Vagina (tissue), 2 donors: ENCODE measurements around the gene OTOGL. TPM values are rescaled to one million over a fixed set of nuclear protein-coding genes. Genes with fewer than 3 reads are reported as not detected.
"Not testable (repeated sequence)": the region's sequence is repeated elsewhere in the genome, so short reads cannot be mapped to it uniquely, and the experiment has no call there.

ENCODE experiments used
- DNase-seq, 2 donors: peaks; one replicate each; pipeline ENCODE4 v3.0.0-alpha.2; 2017; ENCODE audit errors: extremely low spot score in 2 of 2
- H3K27ac ChIP-seq: fragments of 200-600 bp; sonication (generic); one replicate; pipeline ENCODE4 v1.5.1; 2019
- H3K27me3 ChIP-seq: fragments of 200-600 bp; sonication (generic); one replicate; pipeline ENCODE4 v1.5.1; 2019
- H3K36me3 ChIP-seq, 2 donors: fragments of 200-600 bp; sonication (generic); one replicate each; pipeline ENCODE4 v1.5.1; 2017 to 2019
- H3K4me1 ChIP-seq: fragments of 200-600 bp; sonication (generic); one replicate; pipeline ENCODE4 v1.5.1; 2019
- H3K4me3 ChIP-seq, 2 donors: fragments of 200-600 bp; sonication (generic); 1 replicate in 1 of 2; 2 replicates in 1 of 2; pipeline ENCODE4 v1.5.1; 2016 to 2019
- H3K9me3 ChIP-seq: fragments of 200-600 bp; sonication (generic); one replicate; pipeline ENCODE4 v1.5.1; 2019
- POLR2A ChIP-seq, 2 donors: fragments of 450-650 bp; IDR thresholded peaks; one replicate each; pipeline ENCODE4 v1.6.1; 2017; ENCODE audit warnings: antibody characterized with exemption in 2 of 2, mild to moderate bottlenecking in 2 of 2, moderate library complexity in 2 of 2
- POLR2AphosphoS5 ChIP-seq, 2 donors: sonication (generic); formaldehyde crosslinking; IDR thresholded peaks; one replicate each; pipeline ENCODE4 v1.9.0; 2017; ENCODE audit warnings: antibody characterized with exemption in 2 of 2, mild to moderate bottlenecking in 2 of 2, low read depth in 1 of 2; ENCODE audit not compliant: insufficient read depth in 1 of 2
- intact Hi-C: fragments of 100-400 bp; cut with DNase I; formaldehyde crosslinking; loops from one replicate; pipeline ENCODE4 v1.15.1; 2023
- total RNA-seq: library from RNA; depleted of rRNA; stranded (reverse); fragments of >200 nt; gene quantifications from one replicate; pipeline ENCODE4 v1.2.3, GENCODE V29; 2016
- TF ChIP-seq, protein P1 (sequence below), 3 experiments: fragments of 450-650 bp in 2 of 3; fragments of 200-600 bp in 1 of 3; sonication (generic) in 1 of 3; IDR thresholded peaks; one replicate each; pipeline ENCODE4 v1.5.1; 2017 to 2019; ENCODE audit warnings: antibody characterized with exemption in 3 of 3, mild to moderate bottlenecking in 2 of 3, moderate library complexity in 2 of 3

The OTOGL gene
- total RNA-seq, 1 donor from 2014 or later = under 0.01 TPM

DNA sequence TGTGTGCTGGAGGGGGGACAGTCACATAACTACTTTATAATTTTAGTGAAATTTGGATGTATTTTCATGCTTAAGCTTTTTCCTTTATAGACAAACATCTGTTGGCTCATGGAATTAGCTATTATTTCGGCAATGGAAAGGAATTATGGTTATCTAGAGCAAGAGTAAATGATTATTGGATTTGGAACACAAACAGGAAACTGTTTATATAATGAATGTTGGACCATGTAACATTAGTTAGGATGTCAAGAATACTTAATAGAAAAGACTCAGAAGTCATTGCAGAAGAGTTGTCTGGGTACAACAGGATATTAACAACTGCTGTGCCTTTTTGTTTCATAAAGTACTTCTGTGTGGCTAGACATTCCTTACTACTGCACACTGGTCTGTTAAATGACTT is 108.7 kb downstream of the OTOGL start:
- intact Hi-C loops = no loop called here
- Histone ChIP-seq H3K36me3 (no peaks in the 10 kb centered on the region), H3K4me3 (no peak overlapping the region), H3K9me3 (no peaks in the 10 kb centered on the region), H3K4me1 (no peaks in the 10 kb centered on the region), H3K27me3 (no peaks in the 10 kb centered on the region), H3K27ac (no peak overlapping the region)
- no peak for DNase-seq
- TF ChIP-seq POLR2A (IDR thresholded peaks at IDR 0.05) = no peak
- TF ChIP-seq, protein P1, sequence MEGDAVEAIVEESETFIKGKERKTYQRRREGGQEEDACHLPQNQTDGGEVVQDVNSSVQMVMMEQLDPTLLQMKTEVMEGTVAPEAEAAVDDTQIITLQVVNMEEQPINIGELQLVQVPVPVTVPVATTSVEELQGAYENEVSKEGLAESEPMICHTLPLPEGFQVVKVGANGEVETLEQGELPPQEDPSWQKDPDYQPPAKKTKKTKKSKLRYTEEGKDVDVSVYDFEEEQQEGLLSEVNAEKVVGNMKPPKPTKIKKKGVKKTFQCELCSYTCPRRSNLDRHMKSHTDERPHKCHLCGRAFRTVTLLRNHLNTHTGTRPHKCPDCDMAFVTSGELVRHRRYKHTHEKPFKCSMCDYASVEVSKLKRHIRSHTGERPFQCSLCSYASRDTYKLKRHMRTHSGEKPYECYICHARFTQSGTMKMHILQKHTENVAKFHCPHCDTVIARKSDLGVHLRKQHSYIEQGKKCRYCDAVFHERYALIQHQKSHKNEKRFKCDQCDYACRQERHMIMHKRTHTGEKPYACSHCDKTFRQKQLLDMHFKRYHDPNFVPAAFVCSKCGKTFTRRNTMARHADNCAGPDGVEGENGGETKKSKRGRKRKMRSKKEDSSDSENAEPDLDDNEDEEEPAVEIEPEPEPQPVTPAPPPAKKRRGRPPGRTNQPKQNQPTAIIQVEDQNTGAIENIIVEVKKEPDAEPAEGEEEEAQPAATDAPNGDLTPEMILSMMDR (IDR thresholded peaks at IDR 0.05) = no peak
- TF ChIP-seq POLR2AphosphoS5 (IDR thresholded peaks at IDR 0.05; ENCODE audit: insufficient read depth in 1 of 2, low read depth in 1 of 2) = no peak

DNA sequence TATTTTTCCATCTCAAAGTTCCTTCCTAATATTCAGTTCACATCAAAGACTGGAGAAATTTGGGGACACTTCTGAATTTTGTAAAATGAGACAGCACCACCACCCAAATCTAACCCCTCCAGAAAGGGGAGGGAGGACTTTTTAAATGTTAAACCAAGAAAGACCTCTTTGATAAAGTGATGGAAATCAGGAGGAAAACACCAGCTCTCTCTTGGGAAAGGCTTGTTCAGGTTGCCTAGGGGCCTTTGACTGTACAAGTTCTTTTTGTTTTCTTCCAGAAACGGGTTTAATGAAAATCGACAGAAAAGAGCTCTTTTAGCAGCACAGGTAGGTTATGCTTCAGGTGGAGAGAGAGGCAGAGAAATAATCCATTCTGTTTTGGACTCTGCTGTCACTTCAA is 112.3 kb downstream of the OTOGL start:
- H3K4me1 ChIP-seq = no peaks in the 10 kb centered on the region
- TF ChIP-seq POLR2A (IDR thresholded peaks at IDR 0.05) (no peak), POLR2AphosphoS5 (IDR thresholded peaks at IDR 0.05; ENCODE audit: insufficient read depth in 1 of 2, low read depth in 1 of 2) (no peak)
- TF ChIP-seq, protein P1 (IDR thresholded peaks at IDR 0.05) = no peak
- intact Hi-C loops = no loop called here
- no peaks in the 10 kb centered on the region for H3K27me3 ChIP-seq
- no peak overlapping the region for H3K4me3 ChIP-seq
- H3K27ac ChIP-seq = no peak overlapping the region
- DNase-seq = no peak
- no peaks in the 10 kb centered on the region for H3K9me3 ChIP-seq
- H3K36me3 ChIP-seq = no peaks in the 10 kb centered on the region

DNA sequence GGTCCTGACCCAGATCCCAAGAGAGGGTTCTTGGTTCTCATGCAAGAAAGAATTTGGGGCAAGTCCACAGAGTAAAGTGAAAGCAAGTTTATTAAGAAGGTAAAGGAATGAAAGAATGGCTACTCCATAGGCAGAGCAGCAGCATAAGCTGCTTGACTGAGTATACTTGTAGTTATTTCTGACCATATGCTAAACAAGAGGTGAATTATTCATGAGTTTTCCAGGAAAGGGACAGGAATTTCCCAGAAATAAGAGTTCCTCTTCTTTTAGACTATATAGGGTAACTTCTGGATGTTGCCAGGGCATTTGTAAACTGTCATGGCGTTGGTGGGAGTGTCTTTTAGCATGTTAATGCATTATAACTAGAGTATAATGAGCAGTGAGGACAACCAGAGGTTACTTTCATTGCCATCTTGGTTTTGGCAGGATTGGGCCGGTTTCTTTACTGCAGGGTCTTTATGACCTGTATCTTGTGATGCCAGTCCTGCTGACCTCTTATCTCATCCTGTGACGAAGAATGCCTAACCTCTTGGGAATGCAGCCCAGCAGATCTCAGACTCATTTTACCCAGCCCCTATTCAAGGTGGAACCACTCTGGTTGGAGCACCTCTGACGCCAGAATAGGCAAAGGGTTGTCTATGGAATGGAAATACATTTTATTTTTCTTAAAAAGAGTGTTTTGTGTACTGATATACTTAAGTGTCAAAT is 113.8 kb downstream of the OTOGL start:
- no peaks in the 10 kb centered on the region for H3K27me3 ChIP-seq
- no peak overlapping the region for H3K27ac ChIP-seq
- no peaks in the 10 kb centered on the region for H3K4me1 ChIP-seq
- no peak overlapping the region for H3K4me3 ChIP-seq
- no peaks in the 10 kb centered on the region for H3K9me3 ChIP-seq
- TF ChIP-seq POLR2A (IDR thresholded peaks at IDR 0.05) (no peak), POLR2AphosphoS5 (IDR thresholded peaks at IDR 0.05; ENCODE audit: insufficient read depth in 1 of 2, low read depth in 1 of 2) (no peak)
- TF ChIP-seq, protein P1 (IDR thresholded peaks at IDR 0.05) = no peak
- no peak for DNase-seq
- intact Hi-C loops = no loop called here
- H3K36me3 ChIP-seq = no peaks in the 10 kb centered on the region

DNA sequence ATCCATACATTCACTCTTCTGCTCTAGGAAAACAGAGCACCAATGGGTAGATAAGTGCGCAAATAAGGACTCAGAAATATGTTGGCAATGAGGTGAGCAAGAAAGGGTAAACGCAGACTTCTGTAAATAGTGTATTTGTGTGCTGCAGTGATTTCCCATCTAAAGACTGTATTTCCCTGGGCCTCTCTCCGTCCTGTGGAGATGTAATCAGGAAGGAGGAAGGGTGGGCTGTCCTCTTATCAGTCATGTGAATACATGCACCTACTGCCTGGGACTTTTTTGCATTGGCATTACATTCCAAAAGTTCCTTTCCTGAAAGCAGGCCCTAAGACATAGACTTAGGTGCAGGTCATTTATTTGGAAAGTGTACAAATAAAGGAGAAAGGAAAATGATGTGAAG is 114.5 kb downstream of the OTOGL start:
- Histone ChIP-seq H3K9me3 (no peaks in the 10 kb centered on the region), H3K4me1 (no peaks in the 10 kb centered on the region), H3K36me3 (no peaks in the 10 kb centered on the region), H3K27me3 (no peaks in the 10 kb centered on the region), H3K27ac (no peak overlapping the region), H3K4me3 (no peak overlapping the region)
- DNase-seq = no peak
- no peak for TF ChIP-seq POLR2AphosphoS5 (IDR thresholded peaks at IDR 0.05; ENCODE audit: insufficient read depth in 1 of 2, low read depth in 1 of 2)
- TF ChIP-seq, protein P1 (IDR thresholded peaks at IDR 0.05) = no peak
- no peak for TF ChIP-seq POLR2A (IDR thresholded peaks at IDR 0.05)
- intact Hi-C loops = no loop called here

DNA sequence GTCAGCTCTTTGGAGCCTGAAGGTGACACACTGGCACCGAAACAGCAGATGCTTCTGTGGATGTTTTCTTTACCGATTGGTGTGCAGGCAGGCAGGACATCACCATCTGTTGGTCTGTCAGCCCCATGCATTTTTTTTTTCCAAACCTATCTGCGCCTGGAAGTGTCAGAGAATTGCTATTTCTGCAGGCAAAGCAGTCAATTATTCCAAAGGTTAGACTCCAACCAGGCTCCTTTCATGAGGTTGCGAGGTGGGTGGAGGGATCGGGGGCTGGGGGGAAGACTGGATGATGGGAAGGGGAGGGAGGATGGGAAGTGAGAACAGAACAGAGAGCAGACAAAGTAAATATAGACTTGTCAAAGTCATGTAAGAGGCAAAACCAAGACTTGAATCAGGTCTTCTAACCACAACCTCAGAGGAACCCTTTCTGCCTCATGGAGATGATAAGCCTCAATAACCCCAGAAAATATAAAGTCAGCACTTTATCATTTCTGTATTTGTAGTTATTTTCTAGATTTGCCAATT is 117.7 kb downstream of the OTOGL start:
- H3K4me3 ChIP-seq = no peak overlapping the region
- H3K27ac ChIP-seq = no peak overlapping the region
- intact Hi-C loops = no loop called here
- TF ChIP-seq POLR2A (IDR thresholded peaks at IDR 0.05) = no peak
- TF ChIP-seq POLR2AphosphoS5 (IDR thresholded peaks at IDR 0.05; ENCODE audit: insufficient read depth in 1 of 2, low read depth in 1 of 2) = no peak
- TF ChIP-seq, protein P1 (IDR thresholded peaks at IDR 0.05) = no peak
- H3K27me3 ChIP-seq = no peaks in the 10 kb centered on the region
- no peaks in the 10 kb centered on the region for H3K9me3 ChIP-seq
- H3K36me3 ChIP-seq = no peaks in the 10 kb centered on the region
- H3K4me1 ChIP-seq = no peaks in the 10 kb centered on the region
- DNase-seq = no peak

DNA sequence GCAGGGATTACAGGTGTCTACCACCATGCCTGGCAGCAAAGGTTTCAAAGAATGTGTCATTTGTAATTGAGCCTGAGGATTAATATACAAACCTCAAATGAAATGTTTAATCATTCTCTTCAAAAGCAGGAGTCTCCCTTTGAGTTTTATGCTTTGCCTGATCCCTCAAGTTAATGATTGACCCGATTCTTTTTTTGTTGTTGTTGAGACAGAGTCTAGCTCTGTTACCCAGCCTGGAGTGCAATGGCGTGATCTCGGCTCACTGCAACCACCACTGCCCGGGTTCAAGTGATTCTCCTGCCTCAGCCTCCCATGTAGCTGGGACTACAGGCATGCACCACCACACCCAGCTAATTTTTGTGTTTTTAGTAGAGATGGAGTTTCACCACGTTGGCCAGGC is 119.6 kb downstream of the OTOGL start:
- H3K36me3 ChIP-seq, H3K9me3 ChIP-seq, H3K27ac ChIP-seq, intact Hi-C loops, H3K4me3 ChIP-seq, H3K27me3 ChIP-seq, DNase-seq, H3K4me1 ChIP-seq: not testable (repeated sequence)
